HG03139 (cell line): ENCODE results near the gene C12orf57.

Source experiments
- ATAC-seq: cut with Tn5 transposase; IDR thresholded peaks from one replicate; pipeline ENCODE4 v1.9.1; 2021; ENCODE audit not compliant: unreplicated experiment

The C12orf57 gene

DNA sequence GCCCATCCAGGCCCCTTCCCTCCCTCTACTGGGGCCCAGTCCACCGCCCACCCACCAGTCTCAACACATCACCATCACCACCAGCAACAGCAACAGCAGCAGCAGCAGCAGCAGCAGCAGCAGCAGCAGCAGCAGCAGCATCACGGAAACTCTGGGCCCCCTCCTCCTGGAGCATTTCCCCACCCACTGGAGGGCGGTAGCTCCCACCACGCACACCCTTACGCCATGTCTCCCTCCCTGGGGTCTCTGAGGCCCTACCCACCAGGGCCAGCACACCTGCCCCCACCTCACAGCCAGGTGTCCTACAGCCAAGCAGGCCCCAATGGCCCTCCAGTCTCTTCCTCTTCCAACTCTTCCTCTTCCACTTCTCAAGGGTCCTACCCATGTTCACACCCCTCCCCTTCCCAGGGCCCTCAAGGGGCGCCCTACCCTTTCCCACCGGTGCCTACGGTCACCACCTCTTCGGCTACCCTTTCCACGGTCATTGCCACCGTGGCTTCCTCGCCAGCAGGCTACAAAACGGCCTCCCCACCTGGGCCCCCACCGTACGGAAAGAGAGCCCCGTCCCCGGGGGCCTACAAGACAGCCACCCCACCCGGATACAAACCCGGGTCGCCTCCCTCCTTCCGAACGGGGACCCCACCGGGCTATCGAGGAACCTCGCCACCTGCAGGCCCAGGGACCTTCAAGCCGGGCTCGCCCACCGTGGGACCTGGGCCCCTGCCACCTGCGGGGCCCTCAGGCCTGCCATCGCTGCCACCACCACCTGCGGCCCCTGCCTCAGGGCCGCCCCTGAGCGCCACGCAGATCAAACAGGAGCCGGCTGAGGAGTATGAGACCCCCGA lies 7.0 kb upstream of the C12orf57 start:
- no peak for ATAC-seq

DNA sequence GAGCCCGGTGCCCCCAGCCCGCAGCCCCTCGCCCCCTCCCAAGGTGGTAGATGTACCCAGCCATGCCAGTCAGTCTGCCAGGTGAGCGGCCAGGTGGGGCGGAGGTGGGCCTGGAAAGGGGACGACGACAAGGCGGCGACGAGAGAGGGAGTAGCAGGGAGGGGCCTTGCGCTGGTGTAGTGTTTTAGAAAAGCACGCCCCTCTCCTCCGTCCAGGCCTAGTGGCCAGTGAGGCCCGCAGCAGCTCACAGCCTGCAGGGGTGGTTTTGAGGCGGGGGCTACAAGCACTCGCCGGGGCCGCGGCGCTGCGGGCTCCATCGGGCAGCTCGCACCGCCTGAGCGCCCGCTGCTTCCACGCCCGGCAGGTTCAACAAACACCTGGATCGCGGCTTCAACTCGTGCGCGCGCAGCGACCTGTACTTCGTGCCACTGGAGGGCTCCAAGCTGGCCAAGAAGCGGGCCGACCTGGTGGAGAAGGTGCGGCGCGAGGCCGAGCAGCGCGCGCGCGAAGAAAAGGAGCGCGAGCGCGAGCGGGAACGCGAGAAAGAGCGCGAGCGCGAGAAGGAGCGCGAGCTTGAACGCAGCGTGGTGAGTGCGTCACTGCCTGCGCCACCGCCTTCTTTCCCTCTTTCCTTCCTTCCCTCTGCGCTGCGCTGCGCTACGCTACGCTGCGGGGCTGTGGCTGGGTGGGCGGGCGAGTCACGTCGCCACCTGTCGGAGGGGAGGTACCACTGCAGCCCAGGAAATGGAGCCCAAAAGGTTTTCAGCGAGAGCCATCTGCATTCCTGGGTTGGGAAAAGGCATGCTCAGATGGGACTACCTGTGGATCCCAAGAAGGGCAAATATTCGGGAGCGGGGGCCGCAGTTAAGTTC lies 6.1 kb upstream of the C12orf57 start:
- ATAC-seq: peak; percentile 84

DNA sequence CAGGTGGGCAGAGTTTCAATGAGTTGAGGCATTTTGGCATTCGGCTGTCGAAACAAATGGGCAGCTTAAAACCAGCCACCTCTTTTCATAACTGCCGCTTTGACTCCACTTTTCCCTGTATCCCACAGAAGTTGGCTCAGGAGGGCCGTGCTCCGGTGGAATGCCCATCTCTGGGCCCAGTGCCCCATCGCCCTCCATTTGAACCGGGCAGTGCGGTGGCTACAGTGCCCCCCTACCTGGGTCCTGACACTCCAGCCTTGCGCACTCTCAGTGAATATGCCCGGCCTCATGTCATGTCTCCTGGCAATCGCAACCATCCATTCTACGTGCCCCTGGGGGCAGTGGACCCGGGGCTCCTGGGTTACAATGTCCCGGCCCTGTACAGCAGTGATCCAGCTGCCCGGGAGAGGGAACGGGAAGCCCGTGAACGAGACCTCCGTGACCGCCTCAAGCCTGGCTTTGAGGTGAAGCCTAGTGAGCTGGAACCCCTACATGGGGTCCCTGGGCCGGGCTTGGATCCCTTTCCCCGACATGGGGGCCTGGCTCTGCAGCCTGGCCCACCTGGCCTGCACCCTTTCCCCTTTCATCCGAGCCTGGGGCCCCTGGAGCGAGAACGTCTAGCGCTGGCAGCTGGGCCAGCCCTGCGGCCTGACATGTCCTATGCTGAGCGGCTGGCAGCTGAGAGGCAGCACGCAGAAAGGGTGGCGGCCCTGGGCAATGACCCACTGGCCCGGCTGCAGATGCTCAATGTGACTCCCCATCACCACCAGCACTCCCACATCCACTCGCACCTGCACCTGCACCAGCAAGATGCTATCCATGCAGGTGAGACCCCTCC lies 5.2 kb upstream of the C12orf57 start:
- ATAC-seq: no peak

DNA sequence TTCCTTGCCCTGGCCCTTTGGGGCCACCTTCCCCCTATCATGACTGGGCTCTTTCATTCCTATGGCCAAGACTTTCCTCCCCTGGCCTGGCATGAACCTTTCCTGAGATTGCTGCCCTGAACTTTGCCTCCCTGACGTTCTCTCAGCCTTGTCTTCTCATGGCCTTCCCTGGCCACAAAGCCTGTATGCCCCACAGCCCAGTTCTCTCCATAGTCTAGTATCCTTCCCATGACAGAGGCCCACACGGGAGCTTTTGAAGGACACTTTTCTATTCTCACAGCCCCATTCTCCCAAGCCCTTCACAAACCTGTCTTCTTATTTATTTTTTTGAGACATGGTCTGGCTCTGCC lies 4.7 kb upstream of the C12orf57 start:
- no peak for ATAC-seq

DNA sequence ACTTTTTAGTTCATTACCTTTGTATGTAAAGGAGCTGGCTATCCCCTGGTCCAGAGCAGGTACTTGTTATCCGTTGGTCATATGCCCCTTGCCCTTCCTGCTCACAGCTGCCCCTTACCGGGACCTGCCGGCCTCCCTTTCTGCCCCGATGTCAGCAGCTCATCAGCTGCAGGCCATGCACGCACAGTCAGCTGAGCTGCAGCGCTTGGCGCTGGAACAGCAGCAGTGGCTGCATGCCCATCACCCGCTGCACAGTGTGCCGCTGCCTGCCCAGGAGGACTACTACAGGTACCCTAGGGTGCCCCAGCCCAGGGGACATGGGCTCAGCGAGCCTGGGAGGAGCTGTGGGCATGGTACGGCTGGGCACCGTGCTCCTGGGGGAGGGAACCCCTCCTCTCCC lies 2.6 kb upstream of the C12orf57 start:
- no peak for ATAC-seq

DNA sequence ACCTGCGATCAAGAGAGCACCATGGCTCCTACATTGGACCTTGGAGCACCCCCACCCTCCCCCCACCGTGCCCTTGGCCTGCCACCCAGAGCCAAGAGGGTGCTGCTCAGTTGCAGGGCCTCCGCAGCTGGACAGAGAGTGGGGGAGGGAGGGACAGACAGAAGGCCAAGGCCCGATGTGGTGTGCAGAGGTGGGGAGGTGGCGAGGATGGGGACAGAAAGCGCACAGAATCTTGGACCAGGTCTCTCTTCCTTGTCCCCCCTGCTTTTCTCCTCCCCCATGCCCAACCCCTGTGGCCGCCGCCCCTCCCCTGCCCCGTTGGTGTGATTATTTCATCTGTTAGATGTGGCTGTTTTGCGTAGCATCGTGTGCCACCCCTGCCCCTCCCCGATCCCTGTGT lies 2.0 kb upstream of the C12orf57 start:
- ATAC-seq: no peak

DNA sequence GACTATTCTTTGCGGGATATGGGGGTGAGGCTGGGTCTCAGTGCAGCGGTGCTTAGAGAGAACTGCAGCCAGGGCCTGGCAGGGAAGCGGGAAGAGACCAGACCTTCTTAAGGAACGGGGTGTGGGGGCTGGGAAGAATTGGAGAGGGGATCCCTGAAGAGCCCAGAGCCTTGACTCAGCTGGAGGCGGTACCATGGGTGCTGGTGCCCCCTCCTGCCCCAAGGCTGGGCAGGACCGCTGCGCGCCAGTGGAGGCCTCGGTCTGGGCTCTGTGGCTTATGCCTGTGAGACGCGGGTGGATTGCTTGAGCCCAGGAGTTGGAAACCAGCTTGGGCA lies 1.5 kb upstream of the C12orf57 start:
- no peak for ATAC-seq

DNA sequence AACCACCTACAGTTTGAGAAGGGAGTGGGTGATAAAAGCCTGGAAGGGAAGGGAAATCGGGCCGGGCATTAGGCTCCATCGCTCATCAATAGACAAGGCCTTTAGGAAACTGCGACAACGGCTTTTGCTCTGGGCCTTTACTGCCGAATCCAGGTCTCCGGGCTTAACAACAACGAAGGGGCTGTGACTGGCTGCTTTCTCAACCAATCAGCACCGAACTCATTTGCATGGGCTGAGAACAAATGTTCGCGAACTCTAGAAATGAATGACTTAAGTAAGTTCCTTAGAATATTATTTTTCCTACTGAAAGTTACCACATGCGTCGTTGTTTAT lies 467 bp upstream of the C12orf57 start:
- peak; percentile 12 for ATAC-seq

DNA sequence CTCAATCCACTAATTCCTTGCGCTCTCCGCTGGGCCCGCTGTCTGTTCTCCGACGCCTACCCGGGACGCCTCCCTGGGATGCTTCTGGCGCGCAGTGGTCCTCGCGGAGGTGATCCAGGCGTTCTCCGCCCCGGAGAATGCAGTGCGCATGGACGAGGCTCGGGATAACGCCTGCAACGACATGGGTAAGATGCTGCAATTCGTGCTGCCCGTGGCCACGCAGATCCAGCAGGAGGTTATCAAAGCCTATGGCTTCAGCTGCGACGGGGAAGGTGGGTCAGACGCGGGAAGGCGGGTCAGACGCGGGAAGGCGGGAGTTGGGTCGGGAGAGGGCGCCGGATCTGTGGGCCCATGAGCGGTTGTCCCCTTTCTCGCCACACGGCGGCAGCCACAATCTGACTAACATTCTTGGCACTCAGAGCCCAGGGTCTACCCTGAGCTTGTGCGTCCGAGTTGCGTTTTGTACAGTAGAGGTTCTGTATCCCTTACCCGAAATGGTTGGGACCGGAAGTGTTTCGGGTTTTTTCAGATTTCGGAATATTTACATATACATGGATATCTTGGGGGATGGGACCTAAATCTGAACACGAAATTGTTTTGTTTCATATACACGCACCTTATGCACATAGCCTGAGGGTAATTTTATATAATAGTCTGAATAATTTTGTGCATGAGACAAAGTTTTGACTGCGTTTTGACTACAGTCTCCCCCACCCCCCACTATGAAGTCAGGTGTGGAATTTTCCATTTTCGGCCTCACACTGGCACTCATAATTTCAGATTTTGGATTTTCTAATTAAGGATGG lies 762 bp downstream of the C12orf57 start:
- peak; percentile 40 for ATAC-seq

DNA sequence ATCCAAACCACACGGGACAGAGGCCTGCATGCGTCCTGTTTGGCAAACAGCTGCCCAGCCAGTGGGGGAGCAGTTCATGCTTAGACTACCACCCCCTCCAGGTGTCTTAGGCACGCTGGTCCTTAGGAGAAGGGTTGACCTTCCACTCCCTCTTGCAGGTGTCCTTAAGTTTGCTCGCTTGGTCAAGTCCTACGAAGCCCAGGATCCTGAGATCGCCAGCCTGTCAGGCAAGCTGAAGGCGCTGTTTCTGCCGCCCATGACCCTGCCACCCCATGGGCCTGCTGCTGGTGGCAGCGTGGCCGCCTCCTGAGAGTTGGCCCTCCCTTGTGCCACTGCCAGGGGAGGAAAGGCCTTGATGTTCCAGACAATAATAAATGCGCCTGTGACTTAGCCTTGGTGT lies 1.8 kb downstream of the C12orf57 start:
- no peak for ATAC-seq

DNA sequence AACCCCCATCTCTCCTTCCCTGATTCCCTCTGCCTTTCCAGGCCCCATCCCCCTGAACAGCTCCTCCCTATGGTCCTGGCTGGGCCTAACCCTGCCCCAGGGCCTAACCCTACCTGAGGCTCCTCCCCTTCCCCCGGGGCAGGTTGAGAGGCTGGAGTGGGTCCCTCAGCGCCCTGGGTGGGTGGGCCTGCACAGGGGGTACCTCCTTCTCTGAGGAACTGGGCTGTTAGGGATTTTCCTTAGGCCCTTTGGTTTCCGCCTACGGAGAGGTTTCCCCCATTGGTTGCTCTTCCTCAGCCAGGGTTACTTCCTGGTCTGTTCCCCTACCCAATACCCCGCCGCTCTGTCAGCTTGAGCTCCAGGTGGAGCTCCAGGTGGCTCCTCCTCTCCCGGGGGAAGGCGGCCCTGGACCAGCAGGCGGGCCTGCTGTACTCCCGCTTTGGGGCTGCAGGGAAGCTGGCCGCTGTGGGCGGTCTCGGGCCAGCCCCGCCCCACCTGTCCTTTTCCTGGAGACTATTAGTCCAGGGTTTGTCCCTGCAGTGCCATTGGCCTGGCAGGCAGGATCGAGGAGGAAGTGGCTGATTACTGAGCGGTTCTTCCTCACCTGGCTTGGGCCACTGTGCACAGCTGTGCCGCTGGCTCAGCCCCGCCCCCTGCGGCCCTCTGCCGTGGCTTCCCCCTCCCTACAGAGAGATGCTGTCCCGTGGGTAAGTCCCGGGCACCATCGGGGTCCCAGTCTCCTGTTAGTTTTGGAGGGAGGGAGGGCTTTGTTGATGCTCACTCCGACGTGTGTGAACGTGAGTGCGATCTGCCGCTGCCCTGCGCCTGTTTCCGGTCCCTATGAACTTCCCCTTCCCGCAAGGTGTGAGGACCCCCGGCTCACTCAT lies 2.5 kb downstream of the C12orf57 start:
- ATAC-seq: no peak

DNA sequence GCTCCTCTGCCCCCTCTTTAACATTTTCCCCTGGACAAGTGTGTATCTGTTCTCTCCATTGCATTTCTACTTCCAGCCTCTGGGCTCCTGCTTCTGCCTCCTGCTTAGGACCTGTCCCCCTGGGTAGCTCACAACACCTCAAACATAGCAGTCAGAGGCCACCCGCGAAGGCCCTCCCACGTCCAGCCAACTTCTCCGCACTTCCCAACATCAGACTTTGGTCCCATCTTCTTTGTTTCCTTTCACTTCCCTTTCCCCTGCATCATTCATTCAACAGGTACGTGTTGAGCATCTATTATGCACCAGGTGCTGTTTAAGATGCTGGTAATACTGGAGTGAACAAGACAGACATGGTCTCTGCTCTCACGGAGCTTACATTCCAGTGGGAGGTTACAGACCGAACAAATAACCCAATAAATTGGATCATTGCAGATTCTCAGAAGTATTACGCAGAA lies 3.1 kb downstream of the C12orf57 start:
- no peak for ATAC-seq

DNA sequence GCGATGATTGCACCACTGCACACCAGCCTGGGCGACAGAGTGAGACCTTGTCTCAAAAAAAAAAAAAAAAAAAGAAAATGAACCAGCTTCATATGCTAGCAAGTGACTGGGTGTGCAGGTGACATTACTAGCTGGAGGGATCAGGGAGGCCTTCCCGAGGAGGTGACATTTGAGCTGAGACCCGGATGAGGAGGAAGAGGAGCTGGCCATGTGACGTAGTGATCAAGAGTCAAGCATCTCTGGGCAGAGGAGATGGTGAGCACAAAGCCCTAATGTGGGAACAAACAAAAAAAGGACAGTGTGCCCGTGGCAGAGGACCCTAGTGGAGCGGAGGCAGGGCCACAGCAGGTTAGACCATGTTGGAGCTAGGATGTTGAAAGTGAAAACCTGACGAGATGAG lies 3.8 kb downstream of the C12orf57 start:
- no peak for ATAC-seq

DNA sequence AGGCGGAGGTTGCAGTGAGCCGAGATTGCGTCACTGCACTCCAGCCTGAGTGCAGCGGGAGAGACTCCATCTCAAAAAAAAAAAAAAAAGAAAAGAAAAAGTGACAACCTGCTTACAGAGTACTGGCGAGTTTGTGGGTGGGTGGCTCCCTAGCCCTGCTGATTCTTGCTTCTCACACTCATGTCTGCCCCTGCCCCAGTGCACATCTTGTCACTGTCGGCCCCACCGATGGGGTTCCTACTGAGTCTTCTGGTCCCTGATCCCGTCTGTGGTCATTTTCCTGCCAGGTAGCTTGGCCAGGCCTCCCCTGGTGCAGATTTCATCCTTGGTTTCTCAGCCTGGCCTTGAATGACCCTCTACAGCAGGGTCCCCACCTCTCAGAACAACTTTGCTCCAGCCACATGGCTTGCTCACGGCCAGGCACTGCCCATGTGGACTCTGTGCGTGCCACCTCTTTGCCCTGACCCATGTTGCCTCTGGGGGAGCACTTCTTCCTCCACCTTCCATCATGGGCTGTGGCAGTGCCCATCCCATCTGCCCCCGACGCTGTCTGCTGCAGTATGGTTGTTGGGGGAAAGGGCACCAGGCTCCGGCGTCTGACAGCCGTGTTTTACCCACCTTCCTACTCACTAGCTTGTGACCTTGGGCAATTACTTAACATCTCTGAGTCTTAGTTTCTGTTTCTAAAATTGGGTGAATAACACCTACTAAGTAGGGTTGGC lies 5.2 kb downstream of the C12orf57 start:
- ATAC-seq: no peak

DNA sequence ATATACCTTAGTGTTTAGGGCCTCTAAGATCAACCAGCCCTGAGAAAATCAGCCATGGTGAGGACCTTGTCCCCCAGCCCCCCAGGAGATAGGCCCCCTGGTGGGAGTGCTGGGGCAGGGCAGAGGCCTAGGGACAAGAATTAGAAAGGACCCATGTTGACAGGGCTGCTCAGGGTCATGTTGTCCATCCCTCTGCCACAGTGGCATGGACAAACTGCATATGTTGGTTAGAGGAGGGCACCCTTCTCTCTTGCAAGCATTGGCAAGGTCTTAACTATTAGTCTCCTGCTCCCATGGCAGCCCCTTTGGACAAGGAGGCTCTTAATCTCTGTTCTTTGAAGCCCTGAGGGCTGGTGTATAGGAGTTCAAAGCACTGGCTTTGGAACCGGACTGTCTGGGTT lies 6.6 kb downstream of the C12orf57 start:
- no peak for ATAC-seq

DNA sequence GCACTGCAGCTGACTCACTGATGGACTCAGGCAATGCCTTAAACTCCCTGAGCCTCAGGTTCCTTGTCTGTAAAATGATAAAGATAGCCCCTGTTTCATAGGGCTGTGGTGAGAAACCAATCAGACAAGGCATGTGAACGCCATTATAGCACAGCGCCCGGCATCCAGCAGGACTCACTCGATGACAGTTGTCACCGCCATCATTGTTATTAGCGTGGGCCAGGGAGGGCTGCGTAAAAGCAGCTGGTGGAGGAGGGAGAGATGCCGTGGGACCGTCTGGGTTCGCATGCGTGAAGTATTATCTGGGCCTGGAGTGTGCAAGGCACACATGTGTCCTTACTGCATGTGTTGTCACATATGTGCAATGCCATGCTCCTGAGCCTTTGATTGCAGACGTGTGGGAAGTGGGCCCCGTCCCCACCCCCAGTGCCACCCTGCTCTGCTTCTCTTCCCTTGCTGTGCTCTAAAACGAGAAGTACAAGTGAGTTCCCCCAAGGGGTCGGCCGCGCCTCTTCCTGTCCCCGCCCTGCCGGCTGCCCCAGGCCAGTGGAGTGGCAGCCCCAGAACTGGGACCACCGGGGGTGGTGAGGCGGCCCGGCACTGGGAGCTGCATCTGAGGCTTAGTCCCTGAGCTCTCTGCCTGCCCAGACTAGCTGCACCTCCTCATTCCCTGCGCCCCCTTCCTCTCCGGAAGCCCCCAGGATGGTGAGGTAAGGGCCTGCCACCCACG lies 7.2 kb downstream of the C12orf57 start, which contains the start of gene PTPN6:
Gene PTPN6 (plus strand): TSS at position 546 of the 730 bp plus-strand sequence. CDS start 157 bp downstream, at position 703.
- ATAC-seq: no peak

DNA sequence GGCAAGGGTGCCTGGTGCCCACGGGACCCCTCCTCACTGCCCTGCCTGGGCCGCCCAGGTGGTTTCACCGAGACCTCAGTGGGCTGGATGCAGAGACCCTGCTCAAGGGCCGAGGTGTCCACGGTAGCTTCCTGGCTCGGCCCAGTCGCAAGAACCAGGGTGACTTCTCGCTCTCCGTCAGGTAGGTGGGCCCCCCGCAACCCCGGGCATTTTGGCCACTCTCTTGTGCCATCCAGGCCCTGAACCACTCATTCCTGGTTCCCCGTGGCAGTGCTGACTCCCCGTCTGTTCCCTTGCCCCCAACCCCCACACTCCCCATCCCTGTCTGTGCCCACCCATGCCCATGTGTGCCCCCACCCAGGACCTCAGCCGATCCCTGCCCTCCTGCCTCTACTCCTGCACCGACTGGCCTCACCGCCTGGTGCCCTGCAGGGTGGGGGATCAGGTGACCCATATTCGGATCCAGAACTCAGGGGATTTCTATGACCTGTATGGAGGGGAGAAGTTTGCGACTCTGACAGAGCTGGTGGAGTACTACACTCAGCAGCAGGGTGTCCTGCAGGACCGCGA lies 7.8 kb downstream of the C12orf57 start:
- ATAC-seq: no peak
